Central memory CD8-positive, alpha-beta T cell (primary cell): Measurements from ENCODE around the gene HCRTR1.

Source experiments
- ATAC-seq: fragments of 150-1000 bp; cut with Tn5 transposase; replicated peaks from 2 replicates; pipeline ENCODE4 v1.10.0; 2022; ENCODE audit warnings: mild to moderate bottlenecking, moderate FRiP score, moderate number of reproducible peaks; ENCODE audit not compliant: poor library complexity, severe bottlenecking; ENCODE audit errors: extremely low read depth
- DNase-seq, 2 donors: peaks; one replicate each; pipeline ENCODE4 v3.0.0; 2021; ENCODE audit warnings: low spot score in 2 of 2
- H3K27ac Mint-ChIP-seq: one replicate; pipeline ENCODE4 v1.8.0; 2022; ENCODE audit warnings: low read depth, mild to moderate bottlenecking, moderate library complexity, mixed read lengths
- H3K27me3 Mint-ChIP-seq: one replicate; pipeline ENCODE4 v1.8.0; 2022; ENCODE audit warnings: mixed read lengths
- H3K36me3 Mint-ChIP-seq: one replicate; pipeline ENCODE4 v1.8.0; 2022; ENCODE audit warnings: mild to moderate bottlenecking, moderate library complexity, mixed read lengths; ENCODE audit not compliant: insufficient read depth
- H3K4me1 Mint-ChIP-seq: one replicate; pipeline ENCODE4 v1.8.0; 2022; ENCODE audit warnings: mixed read lengths
- H3K4me3 Mint-ChIP-seq: one replicate; pipeline ENCODE4 v1.8.0; 2022; ENCODE audit warnings: mild to moderate bottlenecking, moderate library complexity, mixed read lengths
- H3K9me3 Mint-ChIP-seq: one replicate; pipeline ENCODE4 v1.8.0; 2022; ENCODE audit warnings: mixed read lengths

The HCRTR1 gene

DNA sequence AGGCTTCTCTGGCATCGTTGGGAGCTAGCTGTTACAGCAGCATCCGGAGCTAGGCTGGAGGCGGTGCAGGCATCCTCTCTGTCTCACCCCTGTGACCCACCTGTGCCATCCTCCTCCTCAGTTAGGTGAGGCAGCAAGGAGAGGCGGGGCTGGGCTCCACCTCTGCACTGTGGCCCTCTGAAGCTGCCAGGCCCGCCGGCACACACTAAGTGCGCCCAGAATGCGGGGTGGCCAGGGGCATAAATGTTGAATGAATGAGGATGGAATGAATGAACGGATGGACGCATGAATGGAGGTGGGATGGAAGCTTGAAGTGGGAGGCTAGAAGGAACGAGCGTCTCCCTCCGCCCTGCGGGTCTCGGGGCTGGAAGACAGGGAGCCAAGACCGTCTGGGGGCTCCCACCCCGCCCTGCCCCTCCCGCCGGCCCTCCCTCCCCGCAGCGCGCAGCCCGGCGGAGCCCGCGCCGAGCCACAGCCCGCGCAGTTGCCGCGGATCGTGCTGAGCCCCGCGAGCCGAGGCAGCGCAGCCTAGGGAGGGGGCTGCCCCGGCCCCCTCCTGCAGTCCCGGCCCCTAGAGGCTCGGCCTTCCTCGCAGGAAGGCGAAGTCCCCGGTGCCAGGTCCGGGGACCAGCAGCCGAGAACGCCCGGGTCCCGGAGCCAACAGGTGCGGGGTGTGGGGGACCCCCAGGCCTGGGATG lies at the start of gene HCRTR1:
HCRTR1 (plus strand) TSS at position 472 of the 698 bp plus-strand sequence. CDS start 1,504 bp downstream, outside the sequence.
- H3K4me3 Mint-ChIP-seq: peak within 1 kb of the TSS; percentile 70
- ATAC-seq (no peak), DNase-seq (no peak)
- no peak within 1 kb of the TSS for H3K27ac Mint-ChIP-seq
- peaks cover 7% of the 10 kb centered on the region for H3K4me1 Mint-ChIP-seq
- H3K9me3 Mint-ChIP-seq: no peaks in the 10 kb centered on the region
- peaks cover 44% of the 10 kb centered on the region for H3K27me3 Mint-ChIP-seq
- peaks cover 3% of the 10 kb centered on the region for H3K36me3 Mint-ChIP-seq

DNA sequence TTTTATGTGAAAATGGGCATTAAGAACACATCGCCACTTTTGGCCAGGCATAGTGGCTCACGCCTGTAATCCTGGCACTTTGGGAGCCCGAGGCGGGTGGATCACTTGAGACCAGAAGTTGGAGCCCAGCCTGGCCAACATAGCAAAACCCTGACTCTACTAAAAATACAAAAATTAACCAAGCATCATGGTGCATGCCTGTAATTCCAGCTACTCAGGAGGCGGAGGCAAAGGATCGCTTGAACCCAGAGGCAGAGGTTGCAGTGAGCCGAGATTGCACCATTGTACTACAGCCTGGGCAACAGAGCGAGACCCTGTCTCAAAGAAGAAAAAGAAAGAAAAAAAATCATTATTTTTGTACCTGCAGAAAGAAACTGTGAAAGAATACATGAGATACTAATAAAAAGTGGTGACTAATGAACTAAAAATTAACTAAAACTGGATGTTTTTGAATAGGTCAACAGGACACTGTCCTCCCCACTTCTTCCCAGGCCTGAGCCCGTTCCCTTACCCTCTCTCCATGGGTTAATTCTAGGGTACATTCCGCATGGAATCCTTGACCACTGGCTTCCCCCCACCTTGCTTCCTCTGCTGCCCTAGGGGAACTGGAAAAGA lies 49.4 kb upstream of the HCRTR1 start:
- ATAC-seq (no peak), DNase-seq (no peak)
- Mint-ChIP-seq H3K9me3 (no peaks in the 10 kb centered on the region), H3K36me3 (no peaks in the 10 kb centered on the region), H3K27me3 (peaks cover 89% of the 10 kb centered on the region), H3K27ac (no peak overlapping the region), H3K4me1 (no peaks in the 10 kb centered on the region), H3K4me3 (no peak overlapping the region)

DNA sequence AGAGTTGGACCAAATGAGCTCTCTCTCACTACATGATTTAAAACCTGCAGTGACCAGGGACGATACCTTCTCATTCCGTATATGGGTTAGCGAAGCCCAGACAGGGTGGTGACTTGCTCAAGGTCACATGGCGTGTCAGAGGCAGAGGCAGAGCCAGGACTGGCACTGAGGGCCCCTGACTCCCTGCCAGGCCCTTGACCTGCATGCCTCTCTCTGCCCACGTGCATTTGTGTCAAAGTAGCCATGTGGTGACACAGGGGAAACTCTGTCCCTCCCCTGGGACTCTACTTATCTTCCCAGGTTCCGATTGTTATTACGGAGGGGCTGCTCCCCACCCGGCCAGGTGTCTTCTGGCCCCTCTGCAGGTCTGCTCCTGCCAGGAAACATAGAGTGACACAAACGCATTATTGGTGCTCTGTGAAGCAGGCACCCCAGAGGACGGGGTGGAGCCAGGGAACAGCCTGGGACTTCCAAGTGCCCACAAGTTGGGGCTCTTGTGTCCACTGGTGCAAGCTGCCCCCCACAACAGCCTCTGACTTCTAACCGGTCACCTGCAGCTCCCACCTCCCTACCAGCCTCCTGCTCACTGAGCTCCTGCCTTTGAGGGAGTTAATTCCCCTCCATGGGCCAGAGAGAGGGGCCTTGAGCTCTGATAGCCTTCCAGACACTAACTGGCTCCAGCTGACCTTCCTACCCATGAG lies 48.4 kb upstream of the HCRTR1 start:
- H3K9me3 Mint-ChIP-seq: no peaks in the 10 kb centered on the region
- DNase-seq: no peak
- no peak for ATAC-seq
- H3K4me3 Mint-ChIP-seq: no peak overlapping the region
- no peak overlapping the region for H3K27ac Mint-ChIP-seq
- H3K27me3 Mint-ChIP-seq: peaks cover 85% of the 10 kb centered on the region
- H3K36me3 Mint-ChIP-seq: no peaks in the 10 kb centered on the region
- no peaks in the 10 kb centered on the region for H3K4me1 Mint-ChIP-seq

DNA sequence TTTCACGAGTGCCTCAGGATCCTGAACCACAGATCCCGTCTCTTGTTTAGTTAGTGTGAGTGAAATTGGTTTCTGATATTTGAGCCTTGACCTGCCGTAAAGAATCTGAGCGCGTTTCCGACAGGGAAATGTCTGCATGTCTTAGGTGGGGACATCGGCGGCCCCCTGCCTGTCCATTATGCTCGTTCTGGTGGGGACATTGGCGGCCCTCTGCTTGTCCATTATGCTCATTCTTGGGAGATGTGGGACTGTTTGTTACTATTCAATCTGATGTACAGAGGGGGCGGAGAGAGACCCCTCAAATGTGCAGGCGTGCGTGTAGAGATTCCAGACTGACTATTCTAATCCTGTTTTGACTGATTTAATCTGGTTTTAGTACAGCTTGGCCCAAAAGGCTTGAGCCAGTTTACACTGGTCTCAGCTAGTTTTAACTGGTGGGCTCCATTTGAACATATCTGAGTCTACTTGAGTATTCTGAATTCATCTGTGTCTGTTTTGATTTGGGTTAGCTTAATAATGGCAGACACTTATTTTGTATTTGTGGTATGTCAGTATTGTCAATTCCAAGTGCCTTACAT lies 47.8 kb upstream of the HCRTR1 start:
- H3K4me1 Mint-ChIP-seq: no peaks in the 10 kb centered on the region
- ATAC-seq (no peak), DNase-seq (no peak)
- H3K36me3 Mint-ChIP-seq: no peaks in the 10 kb centered on the region
- H3K4me3 Mint-ChIP-seq: no peak overlapping the region
- no peaks in the 10 kb centered on the region for H3K9me3 Mint-ChIP-seq
- H3K27me3 Mint-ChIP-seq: peaks cover 79% of the 10 kb centered on the region
- H3K27ac Mint-ChIP-seq: no peak overlapping the region

DNA sequence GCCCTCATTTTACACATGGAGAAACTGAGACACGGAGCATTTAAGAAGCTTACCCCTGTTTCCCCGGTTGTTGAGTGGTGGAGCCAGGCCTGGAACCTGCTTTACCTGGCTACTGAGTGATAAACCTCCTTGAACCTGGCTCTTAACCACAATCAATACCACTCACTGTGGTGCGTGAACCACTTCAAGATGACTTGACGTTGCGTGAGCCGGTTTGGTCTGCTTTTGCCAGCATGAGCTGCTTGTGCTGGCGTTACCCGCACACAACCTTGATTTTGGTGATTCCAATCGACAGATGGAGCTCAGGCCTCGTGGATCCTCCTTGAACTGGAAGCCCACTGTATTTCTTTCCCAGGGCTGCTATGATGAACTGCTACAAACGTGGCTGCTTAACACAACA lies 47.3 kb upstream of the HCRTR1 start:
- no peak for ATAC-seq
- H3K27me3 Mint-ChIP-seq: peaks cover 74% of the 10 kb centered on the region
- H3K4me3 Mint-ChIP-seq: no peak overlapping the region
- no peaks in the 10 kb centered on the region for H3K36me3 Mint-ChIP-seq
- H3K4me1 Mint-ChIP-seq: no peaks in the 10 kb centered on the region
- H3K9me3 Mint-ChIP-seq: no peaks in the 10 kb centered on the region
- H3K27ac Mint-ChIP-seq: no peak overlapping the region
- DNase-seq: no peak

DNA sequence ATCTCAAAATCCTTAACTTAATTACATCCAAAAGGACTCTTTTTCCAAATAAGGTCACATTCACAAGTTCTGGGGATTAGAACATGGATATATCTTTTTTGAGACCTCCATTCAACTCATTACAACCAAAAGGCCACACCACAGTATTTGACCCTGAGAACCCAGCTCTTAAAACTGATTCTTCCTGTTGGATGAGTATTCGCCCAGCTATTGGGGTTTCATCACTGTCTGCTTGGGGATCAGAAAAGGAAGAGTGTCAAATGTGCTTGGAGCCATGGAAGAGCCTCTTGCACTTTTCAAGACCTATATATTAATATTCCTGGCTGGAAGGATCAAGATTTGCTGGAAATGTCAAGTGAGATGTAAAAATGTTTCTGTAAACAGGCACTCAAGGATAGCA lies 46.6 kb upstream of the HCRTR1 start:
- Mint-ChIP-seq H3K36me3 (no peaks in the 10 kb centered on the region), H3K4me1 (no peaks in the 10 kb centered on the region), H3K4me3 (no peak overlapping the region), H3K27ac (no peak overlapping the region), H3K9me3 (no peaks in the 10 kb centered on the region), H3K27me3 (peaks cover 67% of the 10 kb centered on the region)
- ATAC-seq (no peak), DNase-seq (no peak)

DNA sequence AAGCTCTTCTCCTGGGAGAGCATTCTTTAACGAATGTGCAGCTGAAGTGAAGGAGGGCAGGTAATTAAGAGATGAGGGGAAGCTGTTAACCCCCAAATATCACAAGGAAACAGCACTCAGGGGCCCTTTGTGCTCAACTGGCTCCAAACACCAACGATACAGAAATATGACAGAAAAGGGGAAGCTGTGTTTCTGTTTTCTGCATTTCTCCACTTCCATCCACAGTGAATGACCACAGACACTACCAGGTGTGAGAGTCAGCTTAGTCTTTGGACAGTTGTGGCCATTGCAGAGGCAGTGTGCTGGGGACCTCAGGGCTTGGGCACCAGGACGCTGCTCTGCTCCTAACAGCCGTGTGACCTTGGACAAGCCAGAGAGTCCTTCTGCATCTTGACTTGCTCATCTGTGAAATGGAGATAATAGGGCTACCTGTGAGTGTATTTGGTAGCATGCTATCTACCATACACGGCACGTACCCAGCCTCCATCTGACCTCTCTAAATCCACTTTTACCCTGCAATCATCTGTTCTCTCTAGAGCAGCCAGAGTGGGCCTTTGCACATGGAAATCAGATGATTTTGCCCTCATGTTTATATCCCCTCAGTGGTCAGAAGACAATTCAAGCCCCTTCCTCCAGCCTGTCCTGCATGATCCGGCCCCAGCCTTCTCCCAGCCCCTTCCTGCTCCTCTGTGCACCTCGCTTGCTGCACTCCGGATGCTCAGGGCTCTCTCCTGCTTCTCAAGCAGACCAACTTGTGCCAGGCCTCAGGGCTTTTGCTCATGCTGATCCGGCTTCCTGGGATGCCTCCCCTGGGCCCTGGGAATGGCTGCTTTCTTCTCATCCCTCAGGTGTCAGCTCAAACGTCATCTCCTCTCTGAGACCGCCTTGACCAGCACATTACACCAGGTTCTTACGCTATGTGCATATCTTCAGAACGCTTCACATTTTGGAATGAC lies 45.9 kb upstream of the HCRTR1 start:
- ATAC-seq (no peak), DNase-seq (peak in 1 of 2 donors; percentile 5)
- no peaks in the 10 kb centered on the region for H3K9me3 Mint-ChIP-seq
- H3K27me3 Mint-ChIP-seq: peaks cover 60% of the 10 kb centered on the region
- H3K27ac Mint-ChIP-seq: no peak overlapping the region
- no peaks in the 10 kb centered on the region for H3K4me1 Mint-ChIP-seq
- no peaks in the 10 kb centered on the region for H3K36me3 Mint-ChIP-seq
- H3K4me3 Mint-ChIP-seq: no peak overlapping the region

DNA sequence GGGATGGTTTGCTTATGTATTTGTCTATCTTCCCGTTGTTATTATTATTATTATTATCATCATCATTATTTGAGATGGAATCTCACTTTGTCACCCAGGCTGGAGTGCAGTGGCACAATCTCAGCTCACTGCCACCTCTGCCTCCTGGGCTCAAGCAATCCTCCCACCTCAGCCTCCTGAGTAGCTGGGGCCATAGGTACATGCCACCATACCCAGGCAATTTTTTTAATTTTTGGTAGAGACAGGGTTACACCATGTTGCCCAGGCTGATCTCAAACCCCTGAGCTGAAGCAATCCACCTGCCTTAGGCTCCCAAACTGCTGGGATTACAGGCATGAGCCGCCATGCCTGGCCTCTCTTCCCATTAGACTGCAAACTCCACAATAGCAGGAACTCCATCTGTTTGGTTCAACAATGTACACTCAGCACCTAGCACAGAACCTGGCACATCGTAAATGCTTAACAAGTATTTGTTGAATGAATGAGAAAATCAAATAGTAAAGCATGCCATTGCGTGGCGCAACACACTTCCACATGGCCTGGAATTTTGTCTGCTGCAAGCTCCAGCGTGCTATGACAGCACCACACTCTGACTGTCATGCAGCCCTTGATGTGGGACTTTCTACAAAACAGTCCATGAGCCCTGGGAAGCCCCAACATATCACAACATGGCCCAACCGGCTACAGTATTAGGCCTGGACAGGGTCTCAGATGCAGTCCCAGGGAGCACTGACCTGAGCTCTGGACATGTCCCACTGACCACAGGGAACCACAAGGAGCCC lies 45.0 kb upstream of the HCRTR1 start:
- no peaks in the 10 kb centered on the region for H3K9me3 Mint-ChIP-seq
- H3K27me3 Mint-ChIP-seq: peaks cover 57% of the 10 kb centered on the region
- H3K4me1 Mint-ChIP-seq: no peaks in the 10 kb centered on the region
- no peaks in the 10 kb centered on the region for H3K36me3 Mint-ChIP-seq
- no peak for DNase-seq
- H3K4me3 Mint-ChIP-seq: no peak overlapping the region
- no peak for ATAC-seq
- H3K27ac Mint-ChIP-seq: no peak overlapping the region

DNA sequence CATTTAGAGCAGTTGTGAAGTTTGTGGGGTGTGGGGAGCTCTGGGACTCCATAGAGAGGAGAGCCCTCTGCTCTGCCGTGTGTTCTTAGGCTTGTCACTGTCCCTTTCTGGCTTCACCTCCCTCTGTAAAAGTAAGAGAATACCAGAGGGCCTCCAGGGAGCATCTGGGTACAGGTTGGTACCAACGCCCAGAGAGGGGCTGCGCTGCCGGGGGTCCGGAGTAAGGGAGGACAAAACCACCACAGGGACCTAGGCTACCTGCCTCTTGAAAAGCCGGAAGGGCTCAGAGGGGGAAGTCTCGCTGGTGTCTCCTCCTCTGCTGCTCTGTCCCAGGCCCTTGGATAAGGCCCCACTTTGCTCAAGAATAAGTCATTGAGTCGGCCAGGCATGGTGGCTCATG lies 44.2 kb upstream of the HCRTR1 start:
- Mint-ChIP-seq H3K4me3 (no peak overlapping the region), H3K4me1 (no peaks in the 10 kb centered on the region), H3K27ac (no peak overlapping the region), H3K36me3 (no peaks in the 10 kb centered on the region), H3K27me3 (peaks cover 50% of the 10 kb centered on the region), H3K9me3 (no peaks in the 10 kb centered on the region)
- ATAC-seq (no peak), DNase-seq (peak in 1 of 2 donors; percentile 12)

DNA sequence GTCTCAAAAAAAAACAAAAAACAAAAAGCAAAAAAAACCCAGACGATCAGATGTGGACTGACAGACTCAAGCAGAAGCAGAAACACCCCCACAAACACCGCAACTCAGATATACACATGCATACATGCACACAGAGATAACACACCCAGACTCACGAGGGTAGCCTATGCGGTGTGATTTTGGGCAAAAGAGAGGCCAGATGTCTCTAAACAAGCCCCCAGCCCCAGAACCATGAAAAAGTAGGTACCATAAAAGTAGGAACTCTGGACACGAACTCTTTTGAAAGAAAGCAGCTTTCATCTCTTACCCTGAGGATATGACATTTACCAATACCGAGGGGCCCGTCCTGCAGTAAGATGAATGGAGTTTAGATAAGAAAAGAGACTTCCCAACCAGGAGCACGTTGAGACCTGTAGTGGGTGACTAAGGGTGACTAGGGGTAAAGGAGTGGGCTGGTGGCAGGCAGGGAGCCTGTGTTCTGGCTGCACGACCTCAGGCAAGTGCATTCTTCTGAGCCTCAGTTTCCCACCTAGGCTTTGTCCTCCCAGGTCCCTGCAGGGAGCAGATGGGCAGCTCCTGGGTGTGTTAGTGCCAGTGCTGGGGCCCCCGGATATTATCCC lies 42.6 kb upstream of the HCRTR1 start:
- Mint-ChIP-seq H3K9me3 (no peaks in the 10 kb centered on the region), H3K4me1 (no peaks in the 10 kb centered on the region), H3K27me3 (peaks cover 34% of the 10 kb centered on the region), H3K36me3 (no peaks in the 10 kb centered on the region), H3K27ac (no peak overlapping the region), H3K4me3 (no peak overlapping the region)
- peak in 1 of 2 donors; percentile 0 for DNase-seq
- ATAC-seq: no peak

DNA sequence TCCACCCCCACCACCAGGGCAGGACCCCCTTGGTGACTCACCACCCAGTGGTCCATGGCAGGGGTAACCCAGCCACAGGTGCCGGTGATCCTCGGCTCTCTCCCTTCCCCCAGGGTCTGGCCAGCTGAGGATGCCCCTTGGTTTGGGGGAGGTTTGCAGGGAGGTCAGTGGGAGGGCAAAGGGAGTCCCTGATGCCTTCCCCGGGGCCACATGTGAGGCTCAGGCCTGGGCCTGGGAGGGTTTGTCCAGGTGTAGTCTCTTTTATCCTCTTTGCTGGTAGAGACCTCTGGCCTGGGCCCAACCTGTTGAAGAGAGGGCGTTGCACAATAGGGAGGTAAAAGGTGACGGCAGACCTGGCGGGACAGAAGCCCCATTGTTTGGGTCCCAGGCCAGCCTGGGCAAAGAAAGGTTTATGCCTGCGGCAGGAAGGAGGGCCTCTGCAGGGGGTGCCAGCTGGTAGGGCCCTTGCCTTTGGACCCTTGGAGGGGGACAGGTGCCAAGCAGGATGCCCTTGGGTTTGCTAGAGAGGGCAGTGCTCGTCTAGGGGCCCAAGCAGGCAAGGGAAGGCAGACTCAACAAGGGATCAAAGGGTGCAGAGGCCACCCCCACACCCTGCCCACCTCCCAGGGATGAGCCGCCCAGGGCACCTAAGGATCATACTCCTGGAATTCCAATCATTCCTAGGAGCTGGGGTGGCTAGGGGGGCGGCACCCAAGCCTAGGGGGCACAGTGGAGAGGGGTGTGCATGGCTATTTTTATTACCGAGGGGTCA lies 41.9 kb upstream of the HCRTR1 start:
- no peak for ATAC-seq

More for the DNA sequence above, 41.9 kb upstream of the HCRTR1 start:
- H3K4me3 Mint-ChIP-seq: no peak overlapping the region
- peak in 1 of 2 donors; percentile 11 for DNase-seq
- H3K36me3 Mint-ChIP-seq: no peaks in the 10 kb centered on the region
- H3K9me3 Mint-ChIP-seq: no peaks in the 10 kb centered on the region
- H3K27me3 Mint-ChIP-seq: peaks cover 27% of the 10 kb centered on the region
- no peaks in the 10 kb centered on the region for H3K4me1 Mint-ChIP-seq
- no peak overlapping the region for H3K27ac Mint-ChIP-seq
